Measurements from ENCODE around the gene TCEAL7. TPM values are rescaled to one million over a fixed set of nuclear protein-coding genes. Genes with fewer than 3 reads are reported as not detected.
A peak's percentile ranks its signal among the peaks of the same experiment; 100 is the strongest.

The TCEAL7 gene
- total and polyA plus RNA-seq, 4 donors = 0.49 to 1.1 (median 0.56) TPM

GRCh38 chrX:103373581-103373980 lies 43.5 kb downstream of the TCEAL7 start:
- no peak overlapping the region for H3K9ac ChIP-seq (ENCODE audit: low read depth in 1 of 2, low read length in 2 of 2)
- H3K4me3 ChIP-seq (ENCODE audit: low read depth in 1 of 3, low read length in 3 of 3) = no peak overlapping the region
- no peaks in the 10 kb centered on the region for H3K36me3 ChIP-seq (ENCODE audit: control insufficient read depth in 4 of 4, insufficient read depth in 3 of 4, low read depth in 1 of 4, low read length in 3 of 4)
- WGBS = 89% methylated on average over 3 of the region's 3 CpGs
- H3K9me3 ChIP-seq (ENCODE audit: control insufficient read depth in 4 of 4, low read length in 3 of 4) = no peaks in the 10 kb centered on the region
- H3K4me1 ChIP-seq (ENCODE audit: control insufficient read depth in 4 of 4, insufficient read depth in 4 of 4, low read length in 3 of 4) = peaks cover 0 to 4% (median 0%) of the 10 kb centered on the region in 4 donors
- H3K27me3 ChIP-seq (ENCODE audit: control insufficient read depth in 4 of 4, insufficient read depth in 4 of 4, low read length in 3 of 4) = peaks cover 0 to 2% (median 0%) of the 10 kb centered on the region in 4 donors
- TF ChIP-seq EGR1 (IDR thresholded peaks at IDR 0.05; ENCODE audit: low read depth in 2 of 2) (no peak), HNF4G (IDR thresholded peaks at IDR 0.05) (no peak), TAF1 (conservative IDR thresholded peaks at IDR 0.05) (no peak), SP1 (IDR thresholded peaks at IDR 0.05) (no peak), HNF4A (conservative IDR thresholded peaks at IDR 0.05) (no peak), ATF3 (IDR thresholded peaks at IDR 0.05) (no peak), RXRA (IDR thresholded peaks at IDR 0.05) (no peak), FOXA2 (IDR thresholded peaks at IDR 0.05) (no peak), FOXA1 (IDR thresholded peaks at IDR 0.05) (no peak), MAX (IDR thresholded peaks at IDR 0.05) (no peak), JUND (IDR thresholded peaks at IDR 0.05) (no peak), ZBTB33 (IDR thresholded peaks at IDR 0.05) (no peak), REST (IDR thresholded peaks at IDR 0.05) (no peak)
- no peak overlapping the region for H3K27ac ChIP-seq (ENCODE audit: low read depth in 1 of 2, low read length in 2 of 2)
- no peak for DNase-seq (ENCODE audit: low spot score)

GRCh38 chrX:103376118-103376978 lies 46.3 kb downstream of the TCEAL7 start, which contains the start of gene BEX3:
Gene BEX3 (plus strand): TSS chrX:103376538. CDS start chrX:103377522, 984 bp downstream.
- 4% methylated on average over 62 of the region's 62 CpGs for WGBS
- Histone ChIP-seq H3K36me3 (ENCODE audit: control insufficient read depth in 4 of 4, insufficient read depth in 3 of 4, low read depth in 1 of 4, low read length in 3 of 4) (no peaks in the 10 kb centered on the region), H3K27ac (ENCODE audit: low read depth in 1 of 2, low read length in 2 of 2) (peak within 1 kb of the TSS; percentile 55 to 73), H3K27me3 (ENCODE audit: control insufficient read depth in 4 of 4, insufficient read depth in 4 of 4, low read length in 3 of 4) (peaks cover 0 to 2% (median 0%) of the 10 kb centered on the region in 4 donors), H3K9ac (ENCODE audit: low read depth in 1 of 2, low read length in 2 of 2) (no peak within 1 kb of the TSS), H3K4me3 (ENCODE audit: low read depth in 1 of 3, low read length in 3 of 3) (peak within 1 kb of the TSS; percentile 35 to 80 (median 60)), H3K4me1 (ENCODE audit: control insufficient read depth in 4 of 4, insufficient read depth in 4 of 4, low read length in 3 of 4) (peaks cover 0 to 4% (median 0%) of the 10 kb centered on the region in 4 donors), H3K9me3 (ENCODE audit: control insufficient read depth in 4 of 4, low read length in 3 of 4) (no peaks in the 10 kb centered on the region)
- TF ChIP-seq YY1 (IDR thresholded peaks at IDR 0.05) = peak; percentile 32
- TF ChIP-seq FOXA1 (IDR thresholded peaks at IDR 0.05) = no peak
- peak; percentile 43 for DNase-seq (ENCODE audit: low spot score)
